CD4-positive, alpha-beta T cell treated with Interleukin-6 at 100 ng/mL for 8 hours (primary cell): ENCODE data around the gene SASS6.

Experiments
- DNase-seq: peaks from one replicate; pipeline ENCODE4 v3.0.0-alpha.2; 2020; ENCODE audit warnings: mixed read lengths, low spot score

Gene SASS6, protein sequence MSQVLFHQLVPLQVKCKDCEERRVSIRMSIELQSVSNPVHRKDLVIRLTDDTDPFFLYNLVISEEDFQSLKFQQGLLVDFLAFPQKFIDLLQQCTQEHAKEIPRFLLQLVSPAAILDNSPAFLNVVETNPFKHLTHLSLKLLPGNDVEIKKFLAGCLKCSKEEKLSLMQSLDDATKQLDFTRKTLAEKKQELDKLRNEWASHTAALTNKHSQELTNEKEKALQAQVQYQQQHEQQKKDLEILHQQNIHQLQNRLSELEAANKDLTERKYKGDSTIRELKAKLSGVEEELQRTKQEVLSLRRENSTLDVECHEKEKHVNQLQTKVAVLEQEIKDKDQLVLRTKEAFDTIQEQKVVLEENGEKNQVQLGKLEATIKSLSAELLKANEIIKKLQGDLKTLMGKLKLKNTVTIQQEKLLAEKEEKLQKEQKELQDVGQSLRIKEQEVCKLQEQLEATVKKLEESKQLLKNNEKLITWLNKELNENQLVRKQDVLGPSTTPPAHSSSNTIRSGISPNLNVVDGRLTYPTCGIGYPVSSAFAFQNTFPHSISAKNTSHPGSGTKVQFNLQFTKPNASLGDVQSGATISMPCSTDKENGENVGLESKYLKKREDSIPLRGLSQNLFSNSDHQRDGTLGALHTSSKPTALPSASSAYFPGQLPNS

DNA sequence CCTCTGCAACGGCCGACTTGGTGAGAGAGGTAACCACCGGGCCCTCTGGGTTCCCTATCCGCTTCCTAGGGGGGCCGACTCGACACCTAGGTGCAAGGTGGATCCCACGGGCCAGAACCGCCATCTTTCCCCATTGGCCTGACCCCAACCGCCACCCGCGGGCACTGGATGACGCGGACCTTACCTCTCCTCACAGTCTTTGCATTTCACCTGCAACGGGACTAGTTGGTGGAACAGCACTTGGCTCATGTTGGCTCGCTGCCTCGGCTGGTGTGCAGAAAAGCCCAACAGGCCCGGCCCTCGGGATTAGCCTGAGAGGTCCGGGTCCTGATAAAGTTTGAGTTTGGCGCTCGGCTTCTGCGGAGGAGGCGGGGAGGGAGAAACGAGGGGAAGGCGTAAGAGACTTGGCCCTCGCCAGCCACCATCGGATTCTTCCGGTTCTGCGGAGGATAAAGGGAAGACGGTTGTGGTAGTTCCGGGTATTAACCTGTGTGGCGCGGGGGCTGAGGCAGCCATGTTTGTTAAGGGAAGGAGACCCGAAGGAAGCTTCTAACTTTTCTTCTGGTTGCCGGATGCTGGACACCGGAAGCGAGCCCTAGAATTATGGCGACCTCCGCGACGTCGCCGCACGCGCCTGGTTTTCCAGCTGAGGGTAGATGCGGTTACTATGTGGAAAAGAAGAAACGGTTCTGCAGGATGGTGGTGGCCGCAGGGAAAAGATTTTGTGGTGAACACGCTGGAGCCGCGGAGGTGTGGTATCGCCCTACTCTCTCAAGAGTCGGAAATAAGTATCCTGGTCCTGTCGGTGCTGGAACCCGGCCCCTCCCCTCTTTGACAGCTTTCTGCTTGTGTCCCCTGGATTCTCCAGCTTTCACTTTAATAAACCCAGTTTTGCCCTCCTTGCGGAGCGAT is at the start of gene SASS6, which contains the start of gene TRMT13:
Gene SASS6, minus strand, starts transcription at position 365 of the 912 bp plus-strand sequence. Its CDS starts 116 bp downstream, at position 249.
Gene TRMT13, plus strand, starts transcription at position 598 of the 912 bp plus-strand sequence. Its CDS starts 6 bp downstream, at position 604.
- DNase-seq = peak; percentile 95

- DNase-seq = no peak
These were observed 45.4 kb upstream of the SASS6 start, which contains the start of gene LRRC39 for GRCh38 chr1:100178091-100178490. TSS of gene LRRC39 (minus strand) at chr1:100178256. CDS start at chr1:100168516, 9,740 bp downstream.

DNA sequence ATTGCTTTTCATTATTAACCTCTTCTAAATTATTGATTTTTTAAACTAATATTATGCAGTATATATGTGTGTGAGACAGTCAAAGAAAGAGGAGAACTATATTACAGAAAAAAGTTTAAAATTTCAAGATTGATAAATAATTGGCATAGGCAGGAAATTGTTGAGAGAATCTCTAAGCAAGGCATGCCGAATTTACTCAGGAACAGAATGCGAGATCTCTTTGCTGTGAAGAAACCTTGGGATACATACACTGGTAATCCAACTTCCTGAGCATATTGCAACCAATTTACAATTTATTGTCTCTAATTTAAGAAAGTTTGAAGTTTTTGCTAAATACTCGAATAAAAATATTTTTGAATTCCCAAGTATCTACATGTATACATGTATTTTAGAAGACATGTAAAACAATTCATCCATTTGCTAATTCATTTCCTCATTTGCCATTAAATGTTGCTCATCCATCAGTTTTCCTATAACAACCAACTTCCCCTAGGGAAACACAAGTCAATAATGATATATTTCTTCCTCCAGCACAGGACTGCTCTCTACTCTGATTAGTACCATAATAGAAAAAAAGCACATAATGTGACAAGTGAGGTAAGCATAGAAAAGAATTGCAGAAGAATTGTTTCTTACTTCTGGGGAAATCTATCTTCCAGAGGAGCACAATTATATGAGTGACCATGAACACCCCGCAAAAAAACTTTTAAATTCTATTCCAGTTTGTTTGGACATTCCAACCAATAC is 44.7 kb upstream of the SASS6 start:
- no peak for DNase-seq

GRCh38 chr1:100168051-100168450 is 35.3 kb upstream of the SASS6 start:
- no peak for DNase-seq

GRCh38 chr1:100164702-100165101 is 32.0 kb upstream of the SASS6 start:
- no peak for DNase-seq

- no peak for DNase-seq
These were observed 31.5 kb upstream of the SASS6 start for GRCh38 chr1:100164216-100164615.

GRCh38 chr1:100162881-100163280 is 30.2 kb upstream of the SASS6 start:
- no peak for DNase-seq

- DNase-seq = no peak
These were observed 19.5 kb upstream of the SASS6 start for GRCh38 chr1:100152271-100152670.

DNA sequence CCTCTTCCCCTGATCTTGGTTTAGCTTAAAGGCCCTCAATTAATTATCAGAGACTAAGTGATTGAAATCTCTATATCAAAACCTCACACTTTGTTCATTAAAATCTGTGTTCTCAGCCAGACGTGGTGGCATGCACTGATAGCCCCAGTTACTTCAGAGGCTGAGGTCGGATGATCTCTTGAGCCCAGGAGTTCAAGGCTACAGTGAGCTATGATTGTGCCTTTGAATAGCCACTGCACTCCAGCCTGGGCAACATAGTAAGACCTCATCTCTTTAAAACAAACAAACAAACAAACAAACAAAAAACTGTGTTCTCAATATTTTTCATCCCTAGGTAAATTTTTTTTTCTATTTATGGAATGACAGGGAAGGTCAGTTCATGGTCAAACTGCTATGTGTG is 18.9 kb upstream of the SASS6 start:
- no peak for DNase-seq

DNA sequence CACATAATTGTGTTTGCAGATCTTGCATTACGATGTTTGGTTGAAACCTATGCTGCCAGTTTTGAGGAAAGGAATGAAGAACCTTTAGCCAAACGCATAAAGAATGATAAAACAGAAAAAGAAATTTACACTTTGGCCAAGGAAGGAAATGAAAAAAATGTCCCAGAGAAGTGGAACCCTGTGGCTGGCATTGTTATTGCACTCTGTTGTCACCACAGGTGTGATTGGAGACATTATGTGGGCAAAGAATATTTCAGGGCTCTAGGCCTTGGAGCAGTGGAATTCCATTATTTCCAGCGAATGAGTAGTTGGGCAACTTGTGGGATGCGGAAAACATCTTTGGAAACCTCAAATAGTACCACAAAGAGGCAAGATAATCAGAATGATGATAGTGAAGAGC is 15.1 kb upstream of the SASS6 start:
- DNase-seq = no peak

GRCh38 chr1:100146958-100147357 is 14.2 kb upstream of the SASS6 start:
- DNase-seq = no peak

DNA sequence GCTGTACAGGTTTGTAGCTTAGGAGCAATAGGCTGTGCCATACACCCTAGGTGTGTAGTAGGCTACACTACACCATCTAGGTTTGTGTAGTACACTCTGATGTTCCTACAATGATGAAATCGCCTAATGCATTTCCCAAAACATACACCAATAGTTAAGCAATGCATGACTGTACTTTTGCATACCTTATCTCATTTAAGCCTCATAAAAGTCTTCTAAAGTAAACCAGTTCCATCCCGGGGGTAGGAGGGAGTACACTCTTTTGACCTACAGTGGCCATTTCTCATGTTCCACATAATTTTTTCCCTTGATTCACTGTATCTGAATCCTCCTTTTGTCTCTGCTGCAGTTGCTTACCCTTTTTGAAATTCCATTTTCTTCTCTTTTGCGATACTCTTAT is 12.4 kb upstream of the SASS6 start:
- no peak for DNase-seq

DNA sequence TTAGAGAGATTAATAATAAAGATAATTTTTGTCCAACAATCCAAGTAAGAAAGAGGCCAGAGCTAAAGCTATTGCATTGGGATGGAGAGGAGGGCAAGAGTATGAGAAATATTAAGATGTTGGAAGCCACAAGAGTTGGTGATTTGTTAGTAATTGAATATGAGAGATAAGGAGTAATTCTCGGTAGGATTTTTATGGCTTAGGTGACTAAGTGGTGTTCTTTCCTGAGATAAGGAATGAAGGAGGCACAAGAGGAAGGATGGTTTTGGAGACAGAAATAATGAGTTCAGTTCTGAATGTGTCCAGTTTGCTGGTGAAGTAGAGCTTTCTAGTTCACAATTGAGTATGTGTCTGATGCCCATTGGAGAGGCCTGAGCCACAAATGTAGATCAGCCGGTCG is 9.6 kb upstream of the SASS6 start:
- DNase-seq = no peak

GRCh38 chr1:100141192-100141591 is 8.5 kb upstream of the SASS6 start:
- DNase-seq = no peak

- no peak for DNase-seq
These were observed 4.9 kb upstream of the SASS6 start for GRCh38 chr1:100137602-100138001.

DNA sequence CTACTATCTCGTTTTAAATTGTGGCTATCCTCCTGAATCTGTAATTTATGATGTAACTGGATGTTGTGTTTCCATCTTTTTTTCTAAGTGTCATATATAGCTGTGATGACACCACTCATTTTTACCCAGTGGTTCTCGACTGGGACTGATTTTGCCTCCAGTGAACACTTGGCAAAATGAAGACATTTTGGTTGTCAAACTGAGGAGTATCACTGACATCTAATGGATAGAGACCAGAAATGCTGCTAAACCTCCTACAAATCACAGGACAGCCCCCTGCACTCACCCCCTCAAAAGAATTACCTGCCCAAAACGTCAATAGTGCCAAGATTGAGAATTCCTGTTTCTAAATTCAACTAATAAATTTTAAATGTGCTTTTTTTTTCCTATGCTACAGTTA is 2.1 kb upstream of the SASS6 start:
- no peak for DNase-seq

GRCh38 chr1:100131623-100132022 is 1.1 kb downstream of the SASS6 start:
- DNase-seq = no peak

- no peak for DNase-seq
These were observed 2.1 kb downstream of the SASS6 start for GRCh38 chr1:100130552-100131077.

DNA sequence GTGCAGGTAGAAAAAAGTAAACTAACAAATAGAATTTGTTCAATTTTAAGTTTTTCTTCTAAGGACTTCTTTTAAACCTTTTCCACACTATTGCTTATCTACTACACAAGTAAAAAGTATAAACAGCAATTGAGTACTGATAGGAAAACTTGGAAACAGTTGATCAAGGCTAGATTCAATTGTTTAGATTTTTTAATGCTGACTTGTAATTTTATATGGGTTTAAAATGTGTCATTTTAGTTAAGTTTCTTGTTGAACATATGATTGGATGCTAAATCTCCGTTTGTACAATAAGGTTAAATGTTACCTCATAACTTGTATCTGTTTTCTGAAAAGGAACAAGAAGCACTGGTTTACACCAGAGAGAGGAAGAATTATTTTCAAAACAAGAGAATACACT is 5.5 kb downstream of the SASS6 start:
- DNase-seq = no peak

GRCh38 chr1:100122177-100122576 is 10.6 kb downstream of the SASS6 start:
- no peak for DNase-seq

GRCh38 chr1:100115524-100115923 is 17.2 kb downstream of the SASS6 start:
- DNase-seq = no peak
